Stomach (tissue), 9 donors: ENCODE data around the gene MTMR3. TPM values are rescaled to one million over a fixed set of nuclear protein-coding genes. Genes with fewer than 3 reads are reported as not detected.

Source experiments
- DNase-seq, 2 donors: peaks; one replicate each; pipeline versions ENCODE4 v3.0.0 to v3.0.0-alpha.2; 2013 to 2019
- H3K27ac ChIP-seq, 5 donors: fragments of 200-600 bp in 4 of 5; sonication (generic) in 4 of 5; one replicate each; pipeline ENCODE4 v1.5.1; 2013 to 2019; ENCODE audit warnings: mild to moderate bottlenecking in 1 of 5, moderate library complexity in 1 of 5
- H3K27me3 ChIP-seq, 3 donors: fragments of 200-600 bp; sonication (generic); one replicate each; pipeline ENCODE4 v1.5.1; 2017 to 2019; ENCODE audit warnings: mixed run types in 1 of 3
- H3K36me3 ChIP-seq, 4 donors: fragments of 200-600 bp; sonication (generic); 1 replicate in 3 of 4; 2 replicates in 1 of 4; pipeline ENCODE4 v1.5.1; 2016 to 2019
- H3K4me1 ChIP-seq, 4 donors: fragments of 200-600 bp; sonication (generic); one replicate each; pipeline ENCODE4 v1.5.1; 2016 to 2019
- H3K4me3 ChIP-seq, 4 donors: fragments of 200-600 bp; sonication (generic) in 3 of 4; one replicate each; pipeline ENCODE4 v1.5.1; 2016 to 2019; ENCODE audit warnings: mild to moderate bottlenecking in 1 of 4
- H3K9me3 ChIP-seq, 4 donors: fragments of 200-600 bp; sonication (generic); one replicate each; pipeline ENCODE4 v1.5.1; 2016 to 2019
- EP300 ChIP-seq: sonication (generic); formaldehyde crosslinking; IDR thresholded peaks from one replicate; pipeline ENCODE4 v1.6.1; 2017; ENCODE audit warnings: antibody characterized with exemption
- POLR2A ChIP-seq, 4 donors: fragments of 450-650 bp; IDR thresholded peaks; one replicate each; pipeline ENCODE4 v1.6.1; 2016; ENCODE audit warnings: antibody characterized with exemption in 4 of 4, control low read depth in 2 of 4, mild to moderate bottlenecking in 1 of 4, moderate library complexity in 1 of 4
- POLR2AphosphoS5 ChIP-seq, 3 donors: sonication (generic); formaldehyde crosslinking; IDR thresholded peaks; one replicate each; pipeline ENCODE4 v1.6.1; 2016; ENCODE audit warnings: antibody characterized with exemption in 3 of 3
- WGBS, 5 donors: extraction: QIAGEN DNeasy Blood & Tissue Kit in 3 of 5; methylation state at CpG; one replicate each; pipeline versions ENCODE4 v1.1.5 to v1.1.7; 2013 to 2018; 5-methylcytosine and 5-hydroxymethylcytosine counted together
- intact Hi-C: fragments of 100-400 bp; cut with DNase I; formaldehyde crosslinking; loops from one replicate; pipeline ENCODE4 v1.15.1; 2023; ENCODE audit warnings: low total_unique reads
- polyA plus RNA-seq, 3 donors: library from polyadenylated mRNA; stranded (reverse); fragments of 200-250 nt; gene quantifications; one replicate each; pipeline ENCODE4 v1.2.3, GENCODE V29; 2013
- total RNA-seq, 5 donors: library from RNA; depleted of rRNA; stranded (reverse); fragments of >200 nt; gene quantifications; one replicate each; pipeline versions ENCODE4 v1.1.0 to v1.2.3, GENCODE V29; 2014 to 2016
- TF ChIP-seq, protein P1 (sequence below), 7 experiments: fragments of 450-650 bp in 4 of 7; fragments of 200-600 bp in 3 of 7; sonication (generic) in 3 of 7; IDR thresholded peaks; one replicate each; pipeline ENCODE4 v1.5.1; 2016 to 2019; ENCODE audit warnings: antibody characterized with exemption in 7 of 7, control low read depth in 2 of 7, mild to moderate bottlenecking in 1 of 7
- donor health status: healthy with polysubstance abuse.
- donor health status: Bipolar disorder and iron deficiency.
- donor health status: healthy.

MTMR3 gene
- total and polyA plus RNA-seq, 8 donors: 7.3 to 120 (median 49.8) TPM

DNA sequence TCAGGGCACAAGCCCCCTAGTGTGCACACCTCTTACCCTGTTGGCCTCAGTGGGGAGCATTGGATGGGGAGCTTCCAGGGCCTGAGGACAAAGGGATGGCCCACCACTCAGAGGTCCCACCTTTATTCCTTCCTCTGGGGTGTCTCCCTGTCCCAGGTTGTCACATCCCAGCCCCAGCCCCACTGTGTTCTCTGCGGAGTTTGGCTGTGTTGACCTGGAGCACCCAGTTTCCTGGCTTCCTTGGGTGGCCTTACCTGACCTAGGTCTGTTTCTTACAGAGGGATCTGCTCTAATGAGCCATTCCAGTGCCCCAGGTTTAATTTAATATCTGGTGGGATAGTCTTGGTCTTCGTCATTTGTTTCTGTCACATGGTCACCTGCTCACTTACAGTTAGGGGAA lies 158.5 kb downstream of the MTMR3 start:
- peaks cover 0 to 16% (median 7%) of the 10 kb centered on the region in 4 donors for H3K4me1 ChIP-seq
- no peaks in the 10 kb centered on the region for H3K36me3 ChIP-seq
- no peak for TF ChIP-seq POLR2AphosphoS5 (IDR thresholded peaks at IDR 0.05)
- TF ChIP-seq, protein P1, sequence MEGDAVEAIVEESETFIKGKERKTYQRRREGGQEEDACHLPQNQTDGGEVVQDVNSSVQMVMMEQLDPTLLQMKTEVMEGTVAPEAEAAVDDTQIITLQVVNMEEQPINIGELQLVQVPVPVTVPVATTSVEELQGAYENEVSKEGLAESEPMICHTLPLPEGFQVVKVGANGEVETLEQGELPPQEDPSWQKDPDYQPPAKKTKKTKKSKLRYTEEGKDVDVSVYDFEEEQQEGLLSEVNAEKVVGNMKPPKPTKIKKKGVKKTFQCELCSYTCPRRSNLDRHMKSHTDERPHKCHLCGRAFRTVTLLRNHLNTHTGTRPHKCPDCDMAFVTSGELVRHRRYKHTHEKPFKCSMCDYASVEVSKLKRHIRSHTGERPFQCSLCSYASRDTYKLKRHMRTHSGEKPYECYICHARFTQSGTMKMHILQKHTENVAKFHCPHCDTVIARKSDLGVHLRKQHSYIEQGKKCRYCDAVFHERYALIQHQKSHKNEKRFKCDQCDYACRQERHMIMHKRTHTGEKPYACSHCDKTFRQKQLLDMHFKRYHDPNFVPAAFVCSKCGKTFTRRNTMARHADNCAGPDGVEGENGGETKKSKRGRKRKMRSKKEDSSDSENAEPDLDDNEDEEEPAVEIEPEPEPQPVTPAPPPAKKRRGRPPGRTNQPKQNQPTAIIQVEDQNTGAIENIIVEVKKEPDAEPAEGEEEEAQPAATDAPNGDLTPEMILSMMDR (IDR thresholded peaks at IDR 0.05): no peak
- TF ChIP-seq EP300: no peak
- no peak for TF ChIP-seq POLR2A (IDR thresholded peaks at IDR 0.05)
- intact Hi-C loops: no loop called here
- no peaks in the 10 kb centered on the region for H3K9me3 ChIP-seq
- DNase-seq: no peak
- H3K27ac ChIP-seq: no peak overlapping the region
- 73 to 95% (median 85%) methylated on average over 2 of the region's 2 CpGs for WGBS, 5 donors
- no peaks in the 10 kb centered on the region for H3K27me3 ChIP-seq
- no peak overlapping the region for H3K4me3 ChIP-seq

DNA sequence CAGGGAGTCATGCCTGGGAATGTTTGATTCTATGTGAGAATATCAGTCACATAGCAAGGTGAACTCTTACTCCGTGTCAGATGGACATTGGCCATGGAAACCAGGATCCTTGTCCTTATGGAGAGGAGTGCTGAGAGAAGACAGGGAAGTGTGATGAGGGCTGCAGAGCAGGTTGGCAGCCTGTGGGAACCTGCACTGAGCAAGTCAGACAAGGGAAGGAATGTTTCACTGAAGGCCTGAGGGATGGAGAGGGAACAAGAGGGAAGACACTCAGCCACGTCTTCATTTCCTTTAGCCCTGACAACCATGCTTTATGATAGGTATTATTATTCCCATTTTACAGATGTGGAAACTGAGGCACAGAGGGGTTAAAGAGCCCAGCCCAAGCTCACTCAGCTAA lies 158.9 kb downstream of the MTMR3 start:
- TF ChIP-seq, protein P1 (IDR thresholded peaks at IDR 0.05): no peak
- no peak for TF ChIP-seq EP300
- TF ChIP-seq POLR2AphosphoS5 (IDR thresholded peaks at IDR 0.05): no peak
- no peak for TF ChIP-seq POLR2A (IDR thresholded peaks at IDR 0.05)
- DNase-seq: no peak
- H3K4me1 ChIP-seq: peaks cover 0 to 16% (median 7%) of the 10 kb centered on the region in 4 donors
- no peak overlapping the region for H3K27ac ChIP-seq
- WGBS, 5 donors: 88 to 96% (median 91%) methylated on average over 2 of the region's 2 CpGs
- H3K27me3 ChIP-seq: no peaks in the 10 kb centered on the region
- H3K4me3 ChIP-seq: no peak overlapping the region
- no peaks in the 10 kb centered on the region for H3K36me3 ChIP-seq
- no peaks in the 10 kb centered on the region for H3K9me3 ChIP-seq
- intact Hi-C loops: no loop called here

DNA sequence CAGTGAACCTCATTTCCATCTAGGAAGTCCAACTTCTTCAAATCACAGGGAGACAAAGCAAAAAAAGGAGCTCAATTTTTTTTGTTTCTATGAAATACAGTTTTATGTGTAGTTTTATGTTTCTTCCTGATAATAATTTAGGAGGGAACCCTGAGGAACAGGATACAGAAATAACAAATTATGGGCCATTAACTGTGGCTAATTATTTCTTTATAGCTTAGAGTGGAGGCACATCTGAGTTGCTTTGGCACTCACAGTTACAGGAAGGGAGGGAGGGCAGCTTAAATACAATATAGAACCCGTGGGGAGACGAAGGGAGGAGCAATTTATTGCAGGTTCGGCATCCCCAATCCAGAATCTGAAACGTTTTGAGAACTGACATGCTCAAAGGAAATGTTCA lies 160.2 kb downstream of the MTMR3 start:
- WGBS, 5 donors: 55 to 75% (median 67%) methylated on average over 4 of the region's 4 CpGs
- H3K36me3 ChIP-seq: no peaks in the 10 kb centered on the region
- no peak overlapping the region for H3K27ac ChIP-seq
- no peak for DNase-seq
- no peak overlapping the region for H3K4me3 ChIP-seq
- TF ChIP-seq, protein P1 (IDR thresholded peaks at IDR 0.05): no peak
- TF ChIP-seq POLR2A (IDR thresholded peaks at IDR 0.05) (no peak), EP300 (no peak), POLR2AphosphoS5 (IDR thresholded peaks at IDR 0.05) (no peak)
- intact Hi-C loops: no loop called here
- no peaks in the 10 kb centered on the region for H3K27me3 ChIP-seq
- peaks cover 0 to 16% (median 7%) of the 10 kb centered on the region in 4 donors for H3K4me1 ChIP-seq
- no peaks in the 10 kb centered on the region for H3K9me3 ChIP-seq

DNA sequence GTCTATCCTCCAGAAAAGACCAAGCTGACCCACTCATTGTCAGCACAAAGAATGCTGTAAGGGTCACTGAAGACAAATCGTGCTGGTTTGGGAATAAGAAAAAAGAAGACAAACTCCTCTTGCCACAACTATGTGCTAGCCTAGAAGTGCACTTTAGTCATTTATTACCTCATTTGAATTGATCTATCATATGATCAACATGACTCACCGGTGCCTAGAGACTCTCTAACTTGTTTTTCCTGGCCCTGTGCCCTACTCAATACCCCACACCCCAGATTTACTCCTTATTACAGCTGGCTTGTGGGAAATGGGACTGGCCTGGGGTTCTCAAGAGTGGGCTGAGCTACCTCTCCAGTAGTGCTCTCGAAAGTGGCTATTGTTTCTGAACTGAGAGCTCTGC lies 161.4 kb downstream of the MTMR3 start:
- TF ChIP-seq, protein P1 (IDR thresholded peaks at IDR 0.05): no peak
- TF ChIP-seq EP300 (no peak), POLR2A (IDR thresholded peaks at IDR 0.05) (no peak), POLR2AphosphoS5 (IDR thresholded peaks at IDR 0.05) (no peak)
- Histone ChIP-seq H3K9me3 (no peaks in the 10 kb centered on the region), H3K36me3 (no peaks in the 10 kb centered on the region), H3K4me3 (no peak overlapping the region), H3K4me1 (peaks cover 0 to 10% (median 4%) of the 10 kb centered on the region in 4 donors), H3K27ac (no peak overlapping the region), H3K27me3 (no peaks in the 10 kb centered on the region)
- DNase-seq: peak; percentile 43 to 80
- intact Hi-C loops: no loop called here
- WGBS, 5 donors: 31 to 44% (median 34%) methylated on average over 3 of the region's 3 CpGs
